PFSK-1 (cell line): ENCODE data around the gene MPPED1.

Experiments
- FOXP2 ChIP-seq: optimal IDR thresholded peaks from 2 replicates; pipeline ENCODE3; 2011; ENCODE audit warnings: borderline replicate concordance, control low read depth, inconsistent platforms; ENCODE audit not compliant: insufficient read depth; ENCODE audit errors: extremely low read length, extremely low read depth
- POLR2AphosphoS5 ChIP-seq: IDR thresholded peaks from 2 replicates; pipeline ENCODE4 v1.6.1; 2012; ENCODE audit warnings: low read depth, mild to moderate bottlenecking, control low read depth, low read length, moderate library complexity
- REST ChIP-seq, 2 experiments: IDR thresholded peaks; 2 replicates each; pipeline versions ENCODE4 v1.6.1 to v1.8.0; 2011 to 2012; ENCODE audit warnings: low read depth in 2 of 2, low read length in 2 of 2, control low read depth in 1 of 2, inconsistent platforms in 1 of 2, mild to moderate bottlenecking in 1 of 2, moderate library complexity in 1 of 2; ENCODE audit not compliant: insufficient read depth in 1 of 2
- SIN3A ChIP-seq: IDR thresholded peaks from 2 replicates; pipeline ENCODE4 v1.6.1; 2012; ENCODE audit warnings: mild to moderate bottlenecking, low read length, moderate library complexity, borderline replicate concordance; ENCODE audit not compliant: insufficient read depth
- TAF1 ChIP-seq: IDR thresholded peaks from 2 replicates; pipeline ENCODE4 v1.6.1; 2012; ENCODE audit warnings: low read length, control low read depth, borderline replicate concordance; ENCODE audit not compliant: insufficient read depth

Gene MPPED1

DNA sequence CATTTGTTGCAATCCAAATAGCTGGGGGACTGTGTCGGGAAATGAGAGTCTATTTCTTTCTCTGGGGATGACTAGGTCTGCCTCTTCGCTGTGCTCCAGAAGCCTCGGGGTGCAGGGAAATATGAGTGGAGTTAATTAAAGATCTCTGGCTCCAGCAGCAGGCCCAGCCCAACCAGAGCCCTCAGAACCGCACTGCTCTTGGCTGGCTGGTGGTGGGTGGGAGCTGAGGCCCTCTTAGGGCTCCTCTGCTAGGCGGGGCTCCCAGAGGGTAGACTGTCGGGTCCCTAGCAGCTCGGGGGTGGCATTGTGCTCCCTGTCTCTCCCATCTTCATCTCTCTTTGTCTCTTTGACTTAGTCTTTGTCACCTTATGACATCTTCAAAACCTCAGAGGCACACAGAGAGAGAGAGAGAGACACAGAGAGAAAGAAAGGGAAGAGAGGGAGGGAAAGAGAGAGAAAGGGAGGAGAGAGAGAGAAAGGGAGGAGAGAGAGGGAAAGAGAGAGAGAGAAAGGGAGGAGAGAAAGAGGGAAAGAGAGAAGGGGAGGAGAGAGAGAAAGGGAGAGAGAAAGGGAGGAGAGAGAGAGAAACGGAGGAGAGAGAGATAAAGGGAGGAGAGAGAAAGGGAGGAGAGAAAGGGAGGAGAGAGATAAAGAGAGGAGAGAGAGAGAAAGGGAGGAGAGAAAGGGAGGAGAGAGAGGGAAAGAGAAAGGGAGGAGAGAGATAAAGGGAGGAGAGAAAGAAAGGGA lies 20.2 kb downstream of the MPPED1 start:
- TF ChIP-seq TAF1 (no peak), POLR2AphosphoS5 (no peak), FOXP2 (no peak), SIN3A (no peak), REST (IDR thresholded peaks at IDR 0.05; ENCODE audit: insufficient read depth in 1 of 2, low read depth in 2 of 2, low read length in 2 of 2) (no peak)

DNA sequence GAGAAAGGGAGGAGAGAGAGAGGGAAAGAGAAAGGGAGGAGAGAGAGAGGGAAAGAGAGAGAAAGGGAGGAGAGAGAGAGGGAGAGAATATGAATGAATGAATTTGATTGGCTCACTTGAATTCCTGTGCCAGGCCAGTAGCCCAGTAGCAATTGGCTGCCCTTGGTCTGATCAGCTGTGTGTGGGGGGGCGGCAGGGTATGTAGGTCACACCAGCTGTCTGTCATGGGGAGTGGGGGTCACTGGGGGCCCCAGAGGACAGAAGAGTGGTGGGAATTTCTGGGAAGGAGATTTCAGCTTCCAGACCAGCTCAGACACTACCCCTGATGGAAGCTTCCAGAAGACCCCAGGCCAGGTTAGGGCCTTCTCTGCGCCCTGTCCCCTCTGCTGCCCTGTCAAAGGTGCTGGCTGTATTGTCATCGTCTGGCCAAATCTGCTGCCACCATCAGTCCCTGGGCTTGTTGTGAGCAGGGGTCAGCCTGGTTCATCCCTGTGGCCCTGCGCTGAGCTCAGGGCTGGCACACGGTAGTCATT lies 21.1 kb downstream of the MPPED1 start:
- TF ChIP-seq SIN3A (no peak), POLR2AphosphoS5 (no peak), REST (IDR thresholded peaks at IDR 0.05; ENCODE audit: insufficient read depth in 1 of 2, low read depth in 2 of 2, low read length in 2 of 2) (no peak), FOXP2 (no peak), TAF1 (no peak)

- no peak for TF ChIP-seq SIN3A
- TF ChIP-seq FOXP2: no peak
- no peak for TF ChIP-seq REST (IDR thresholded peaks at IDR 0.05; ENCODE audit: insufficient read depth in 1 of 2, low read depth in 2 of 2, low read length in 2 of 2)
- TF ChIP-seq POLR2AphosphoS5: no peak
Observed at GRCh38 chr22:43433451-43434274, 21.8 kb downstream of the MPPED1 start.

DNA sequence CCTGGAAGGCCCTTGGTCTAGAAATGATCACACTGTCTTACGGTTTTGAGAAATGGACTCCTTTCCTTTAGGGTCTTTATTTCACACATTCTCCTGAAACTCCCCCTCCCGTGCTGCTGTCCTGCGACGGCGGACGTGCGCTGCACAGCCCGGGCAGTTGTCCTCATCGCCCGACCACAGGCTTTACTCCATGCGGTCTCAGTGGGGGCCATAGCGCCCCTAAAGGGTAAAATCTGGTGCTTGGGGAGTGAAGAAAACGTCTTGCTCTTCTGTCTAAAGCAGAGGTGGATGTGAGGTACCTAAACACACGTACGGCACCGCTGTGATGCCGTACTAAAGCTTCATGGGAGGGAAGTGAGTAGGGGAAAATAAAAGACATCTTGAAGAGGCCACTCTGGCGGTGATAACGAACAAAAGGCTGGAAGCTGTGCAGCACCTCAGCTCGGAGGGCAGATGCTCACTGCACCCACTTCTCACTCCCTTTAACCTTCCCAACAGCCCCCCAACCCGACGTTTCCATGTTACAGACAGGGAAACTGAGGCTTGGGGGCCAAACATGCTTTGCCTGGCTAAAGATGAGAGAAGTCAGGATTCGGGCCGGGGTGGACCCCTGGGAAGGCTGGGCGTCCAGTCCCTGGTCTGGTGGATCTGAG lies 22.6 kb downstream of the MPPED1 start:
- TF ChIP-seq POLR2AphosphoS5: no peak
- no peak for TF ChIP-seq REST (IDR thresholded peaks at IDR 0.05; ENCODE audit: insufficient read depth in 1 of 2, low read depth in 2 of 2, low read length in 2 of 2)
- no peak for TF ChIP-seq FOXP2
- TF ChIP-seq SIN3A: no peak
- no peak for TF ChIP-seq TAF1
